T-helper 1 cell treated with Interleukin-12 subunit alpha and Interleukin-12 subunit beta and Interleukin-4 antibody, amounts not matched to agents 30 μg/mL and 1 μg/mL, for 36 hours (primary cell): ENCODE data around the gene ADGRE2.
A peak's percentile ranks its signal among the peaks of the same experiment; 100 is the strongest.
"Not testable (repeated sequence)": the region's sequence is repeated elsewhere in the genome, so short reads cannot be mapped to it uniquely, and the experiment has no call there.

Experiments used
- H3K27ac Mint-ChIP-seq: one replicate; pipeline ENCODE4 v1.8.0; 2021; ENCODE audit warnings: mild to moderate bottlenecking, mixed read lengths
- H3K27me3 Mint-ChIP-seq: one replicate; pipeline ENCODE4 v1.8.0; 2021; ENCODE audit warnings: low read depth, mixed read lengths
- H3K36me3 Mint-ChIP-seq: one replicate; pipeline ENCODE4 v1.8.0; 2021; ENCODE audit warnings: low read depth, mixed read lengths
- H3K4me1 Mint-ChIP-seq: one replicate; pipeline ENCODE4 v1.8.0; 2021; ENCODE audit warnings: low read depth, mixed read lengths
- H3K4me3 Mint-ChIP-seq: one replicate; pipeline ENCODE4 v1.8.0; 2021; ENCODE audit warnings: mild to moderate bottlenecking, moderate library complexity, mixed read lengths
- H3K9me3 Mint-ChIP-seq: one replicate; pipeline ENCODE4 v1.8.0; 2021; ENCODE audit warnings: mixed read lengths

Gene ADGRE2

DNA sequence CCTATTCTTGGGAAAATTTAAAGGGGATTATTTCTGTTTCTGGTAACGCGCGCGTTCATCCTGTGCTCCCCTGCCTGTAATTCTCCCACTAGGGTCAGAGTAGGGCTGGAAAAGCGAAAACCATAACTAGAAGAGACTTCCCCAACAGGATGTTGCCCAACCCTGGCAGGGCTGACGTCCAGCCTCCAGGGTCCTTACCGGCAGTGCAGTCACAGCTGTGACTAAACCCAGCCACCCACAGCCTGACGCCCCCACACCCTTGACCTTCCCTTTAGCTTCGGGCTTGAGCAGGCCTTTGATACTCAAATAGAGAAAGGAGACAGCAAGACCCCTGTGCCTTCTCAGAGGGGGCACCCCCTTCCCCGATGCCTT is 6.4 kb upstream of the ADGRE2 start:
- H3K4me1 Mint-ChIP-seq, H3K36me3 Mint-ChIP-seq, H3K27ac Mint-ChIP-seq, H3K9me3 Mint-ChIP-seq, H3K27me3 Mint-ChIP-seq, H3K4me3 Mint-ChIP-seq: not testable (repeated sequence)

GRCh38 chr19:14783410-14783998 is 5.1 kb upstream of the ADGRE2 start:
- H3K4me1 Mint-ChIP-seq, H3K9me3 Mint-ChIP-seq, H3K4me3 Mint-ChIP-seq, H3K27ac Mint-ChIP-seq, H3K27me3 Mint-ChIP-seq, H3K36me3 Mint-ChIP-seq: not testable (repeated sequence)

DNA sequence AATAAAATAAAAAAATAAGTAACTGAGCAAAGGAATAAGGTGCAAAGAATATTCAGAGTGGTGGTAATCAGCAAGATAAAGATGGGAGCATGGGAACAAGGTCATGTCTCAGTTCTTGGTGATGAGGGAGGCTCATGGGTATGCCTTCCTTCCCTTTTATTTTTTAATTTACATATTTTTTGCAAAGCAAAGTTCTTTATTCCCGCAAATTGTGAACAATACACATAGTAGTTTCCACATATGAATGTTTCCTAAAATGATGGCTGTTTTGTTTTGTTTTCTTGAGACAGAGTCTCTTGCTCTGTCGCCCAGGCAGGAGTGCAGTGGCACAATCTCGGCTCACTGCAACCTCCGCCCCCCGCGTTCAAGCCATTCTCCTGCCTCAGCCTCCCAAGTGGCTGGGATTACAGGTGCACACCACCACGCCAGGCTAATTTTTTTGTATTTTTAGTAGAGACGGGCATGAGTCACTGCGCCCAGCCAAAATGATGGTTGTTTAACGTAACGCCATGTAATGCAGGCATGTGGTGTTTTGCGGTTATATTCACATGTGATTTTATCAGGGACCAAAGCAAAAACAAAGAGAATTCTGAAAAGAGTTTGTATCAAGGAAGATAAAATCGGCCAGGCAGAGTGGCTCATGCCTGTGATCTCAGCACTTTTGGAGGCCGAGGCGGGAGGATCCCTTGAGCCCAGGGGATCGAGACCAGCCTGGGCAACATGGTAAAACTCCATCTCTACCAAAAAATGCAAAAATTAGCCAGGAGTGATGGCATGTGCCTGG is 4.5 kb upstream of the ADGRE2 start:
- no peaks in the 10 kb centered on the region for H3K9me3 Mint-ChIP-seq
- no peak overlapping the region for H3K4me3 Mint-ChIP-seq
- peaks cover 9% of the 10 kb centered on the region for H3K4me1 Mint-ChIP-seq
- no peak overlapping the region for H3K27ac Mint-ChIP-seq
- peaks cover 1% of the 10 kb centered on the region for H3K27me3 Mint-ChIP-seq
- no peaks in the 10 kb centered on the region for H3K36me3 Mint-ChIP-seq

GRCh38 chr19:14781713-14782536 is 3.6 kb upstream of the ADGRE2 start:
- H3K4me3 Mint-ChIP-seq, H3K27ac Mint-ChIP-seq, H3K36me3 Mint-ChIP-seq, H3K27me3 Mint-ChIP-seq, H3K4me1 Mint-ChIP-seq, H3K9me3 Mint-ChIP-seq: not testable (repeated sequence)

DNA sequence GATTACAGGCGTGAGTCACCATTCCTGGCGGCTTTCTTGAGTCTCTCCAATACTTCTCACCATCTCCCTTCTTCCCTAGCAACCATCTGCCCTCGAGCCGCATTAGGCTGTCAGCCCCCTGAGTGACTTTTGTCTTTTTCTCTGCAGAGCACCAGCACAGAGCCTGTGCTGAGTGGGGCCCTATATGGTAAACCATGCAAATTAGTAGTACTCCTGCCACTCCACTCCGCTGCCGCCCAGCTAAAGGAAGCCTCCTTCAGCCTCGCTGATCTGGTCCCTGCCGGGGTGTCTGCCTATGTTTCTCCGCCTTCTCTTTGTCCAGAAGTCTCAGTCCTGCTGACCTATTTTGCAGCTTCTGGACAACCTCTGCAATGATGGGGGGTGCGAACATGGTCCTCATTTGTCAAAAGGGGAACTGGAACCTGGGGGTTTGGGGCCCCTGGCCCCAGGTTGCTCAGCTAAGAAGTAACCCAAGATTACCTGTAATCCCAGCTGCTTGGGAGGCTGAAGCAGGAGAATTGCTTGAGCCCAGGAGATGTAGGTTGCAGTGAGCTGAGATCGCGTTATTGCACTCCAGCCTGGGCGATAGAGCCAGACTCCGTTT is 2.4 kb upstream of the ADGRE2 start:
- H3K9me3 Mint-ChIP-seq, H3K4me3 Mint-ChIP-seq, H3K27ac Mint-ChIP-seq, H3K36me3 Mint-ChIP-seq: not testable (repeated sequence)
- Mint-ChIP-seq H3K27me3 (peaks cover 18% of the 10 kb centered on the region), H3K4me1 (peaks cover 11% of the 10 kb centered on the region)

- H3K9me3 Mint-ChIP-seq, result no peaks in the 10 kb centered on the region
- no peak overlapping the region for H3K27ac Mint-ChIP-seq
- peaks cover 3% of the 10 kb centered on the region for H3K4me1 Mint-ChIP-seq
- peaks cover 3% of the 10 kb centered on the region for H3K36me3 Mint-ChIP-seq
- H3K27me3 Mint-ChIP-seq, result peaks cover 22% of the 10 kb centered on the region
- H3K4me3 Mint-ChIP-seq, result no peak overlapping the region
These were observed 791 bp upstream of the ADGRE2 start for GRCh38 chr19:14779151-14779550.

- H3K27me3 Mint-ChIP-seq, result peaks cover 22% of the 10 kb centered on the region
- H3K4me3 Mint-ChIP-seq, H3K36me3 Mint-ChIP-seq, H3K27ac Mint-ChIP-seq, H3K4me1 Mint-ChIP-seq, H3K9me3 Mint-ChIP-seq: not testable (repeated sequence)
These were observed 715 bp downstream of the ADGRE2 start for GRCh38 chr19:14777645-14778044.

GRCh38 chr19:14775869-14776586 is 2.3 kb downstream of the ADGRE2 start:
- Mint-ChIP-seq H3K4me1 (peaks cover 3% of the 10 kb centered on the region), H3K36me3 (peaks cover 3% of the 10 kb centered on the region), H3K27me3 (peaks cover 22% of the 10 kb centered on the region), H3K9me3 (no peaks in the 10 kb centered on the region), H3K4me3 (peak overlapping the region; percentile 6), H3K27ac (no peak overlapping the region)

DNA sequence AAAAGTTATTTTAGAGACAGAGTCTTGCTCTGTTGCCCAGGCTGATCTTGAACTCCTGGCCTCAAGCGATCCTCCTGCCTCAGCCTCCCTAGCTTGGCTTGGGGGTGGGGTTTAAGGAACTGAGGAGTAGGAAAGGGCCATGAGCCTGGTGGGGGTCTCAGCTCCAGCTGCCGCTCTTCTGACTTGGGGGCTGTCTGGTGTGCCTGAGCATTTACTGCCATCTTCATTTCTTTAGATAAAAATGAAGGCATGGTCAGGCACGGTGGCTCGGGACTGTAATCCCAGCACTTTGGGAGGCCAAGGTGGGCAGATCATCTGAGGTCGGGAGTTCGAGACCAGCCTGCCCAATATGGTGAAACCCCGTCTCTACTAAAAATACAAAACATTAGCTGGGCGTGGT is 3.0 kb downstream of the ADGRE2 start:
- H3K27ac Mint-ChIP-seq, H3K9me3 Mint-ChIP-seq, H3K36me3 Mint-ChIP-seq, H3K4me1 Mint-ChIP-seq, H3K4me3 Mint-ChIP-seq: not testable (repeated sequence)
- H3K27me3 Mint-ChIP-seq, result peaks cover 22% of the 10 kb centered on the region

GRCh38 chr19:14774373-14774772 is 4.0 kb downstream of the ADGRE2 start:
- no peaks in the 10 kb centered on the region for H3K9me3 Mint-ChIP-seq
- no peak overlapping the region for H3K27ac Mint-ChIP-seq
- peaks cover 22% of the 10 kb centered on the region for H3K27me3 Mint-ChIP-seq
- peaks cover 3% of the 10 kb centered on the region for H3K4me1 Mint-ChIP-seq
- H3K36me3 Mint-ChIP-seq, result peaks cover 3% of the 10 kb centered on the region
- no peak overlapping the region for H3K4me3 Mint-ChIP-seq

GRCh38 chr19:14773722-14774121 is 4.6 kb downstream of the ADGRE2 start:
- H3K27me3 Mint-ChIP-seq, result peaks cover 22% of the 10 kb centered on the region
- not testable (repeated sequence) for H3K4me3 Mint-ChIP-seq

DNA sequence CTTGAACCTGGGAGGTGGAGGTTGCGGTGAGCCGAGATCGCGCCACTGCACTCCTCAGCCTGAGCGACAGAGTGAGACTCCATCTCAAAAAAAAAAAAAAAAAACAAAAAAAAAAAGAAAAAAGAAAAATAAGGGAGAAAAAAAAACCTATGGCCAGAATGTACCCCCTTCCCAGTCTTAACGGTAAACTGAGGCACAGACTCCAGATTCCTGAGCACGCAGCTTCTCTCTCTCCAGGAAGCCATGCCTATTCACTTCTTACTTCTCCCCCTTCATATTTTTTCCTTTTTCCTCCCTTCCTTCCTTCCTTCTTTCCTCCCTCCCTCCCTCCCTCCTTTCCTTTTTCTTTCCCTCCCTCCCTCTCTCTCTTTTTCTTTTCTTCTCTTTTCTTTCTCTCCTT is 5.4 kb downstream of the ADGRE2 start:
- Mint-ChIP-seq H3K9me3 (no peaks in the 10 kb centered on the region), H3K4me1 (peaks cover 3% of the 10 kb centered on the region), H3K36me3 (peaks cover 3% of the 10 kb centered on the region), H3K27me3 (peaks cover 22% of the 10 kb centered on the region), H3K4me3 (no peak overlapping the region), H3K27ac (no peak overlapping the region)

More at GRCh38 chr19:14773722-14774121, 4.6 kb downstream of the ADGRE2 start:
- not testable (repeated sequence) for H3K27ac Mint-ChIP-seq, H3K4me1 Mint-ChIP-seq, H3K9me3 Mint-ChIP-seq, H3K36me3 Mint-ChIP-seq

DNA sequence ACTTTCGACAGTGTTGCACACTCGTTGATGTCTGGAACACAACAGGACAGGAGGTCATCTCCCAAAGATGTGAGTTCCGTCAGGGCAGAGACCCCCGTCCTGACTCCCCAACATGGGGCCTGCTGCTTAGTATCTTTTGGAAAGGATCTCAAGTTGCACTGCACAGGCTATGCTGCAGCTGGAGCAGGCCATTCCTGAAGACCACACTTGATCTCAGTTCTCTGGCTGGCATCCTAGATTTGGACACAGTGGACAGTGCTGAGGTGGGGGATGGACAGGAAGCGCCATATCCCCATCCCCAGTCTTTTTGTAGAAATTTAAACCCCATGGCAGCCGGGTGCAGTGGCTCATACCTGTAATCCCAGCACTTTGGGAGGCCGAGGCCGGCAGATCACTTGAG is 5.9 kb downstream of the ADGRE2 start:
- Mint-ChIP-seq H3K27me3 (peaks cover 18% of the 10 kb centered on the region), H3K4me3 (no peak overlapping the region), H3K27ac (no peak overlapping the region), H3K9me3 (no peaks in the 10 kb centered on the region), H3K36me3 (peaks cover 3% of the 10 kb centered on the region), H3K4me1 (peaks cover 3% of the 10 kb centered on the region)
